Muscle layer of colon (tissue), 2 donors: ENCODE measurements around the gene SAMD8.
"Not testable (repeated sequence)": the region's sequence is repeated elsewhere in the genome, so short reads cannot be mapped to it uniquely, and the experiment has no call there.

Source experiments
- H3K27ac ChIP-seq: one replicate; pipeline ENCODE4 v1.7.0; 2013; ENCODE audit warnings: low read depth, mild to moderate bottlenecking, low read length, moderate library complexity
- H3K27me3 ChIP-seq, 2 donors: one replicate each; pipeline ENCODE4 v1.7.0; 2013; ENCODE audit warnings: low read length in 2 of 2, mild to moderate bottlenecking in 2 of 2; ENCODE audit not compliant: insufficient read depth in 2 of 2, control insufficient read depth in 1 of 2
- H3K36me3 ChIP-seq: one replicate; pipeline ENCODE4 v1.7.0; 2013; ENCODE audit warnings: mild to moderate bottlenecking, low read length; ENCODE audit not compliant: insufficient read depth
- H3K4me1 ChIP-seq: one replicate; pipeline ENCODE4 v1.7.0; 2013; ENCODE audit warnings: mild to moderate bottlenecking, low read length; ENCODE audit not compliant: insufficient read depth
- H3K4me3 ChIP-seq, 2 donors: one replicate each; pipeline ENCODE4 v1.7.0; 2013; ENCODE audit warnings: low read length in 2 of 2, low read depth in 1 of 2, mild to moderate bottlenecking in 1 of 2, moderate library complexity in 1 of 2
- H3K9ac ChIP-seq: one replicate; pipeline ENCODE4 v1.7.0; 2013; ENCODE audit warnings: low read length
- H3K9me3 ChIP-seq: one replicate; pipeline ENCODE4 v1.7.0; 2013; ENCODE audit warnings: mild to moderate bottlenecking, low read length
- donor health status: abdominal sarcoma.
- donor health status: Adenocarcinoma of cecum.

SAMD8 gene

DNA sequence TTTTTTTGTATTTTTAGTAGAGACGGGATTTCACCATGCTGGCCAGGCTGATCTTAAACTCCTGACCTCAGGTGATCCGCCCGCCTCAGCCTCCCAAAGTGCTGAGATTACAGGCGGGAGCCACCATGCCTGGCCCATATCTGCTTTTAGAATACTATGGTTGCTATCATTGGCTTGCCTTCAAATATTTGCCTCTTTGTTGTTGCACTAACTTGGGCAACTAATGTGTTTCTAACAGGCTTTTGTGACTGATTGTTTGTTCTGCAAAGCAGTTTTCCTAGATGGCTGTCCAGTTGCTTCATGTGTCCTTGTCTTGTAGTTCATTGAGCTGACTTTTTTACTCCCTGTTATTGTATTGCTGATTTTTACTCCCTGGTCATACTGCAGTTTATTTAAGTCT lies 108.8 kb downstream of the SAMD8 start:
- Histone ChIP-seq H3K4me3 (no peak overlapping the region), H3K27ac (no peak overlapping the region), H3K9me3 (no peaks in the 10 kb centered on the region), H3K4me1 (peaks cover 36% of the 10 kb centered on the region), H3K36me3 (peaks cover 68% of the 10 kb centered on the region), H3K27me3 (no peaks in the 10 kb centered on the region), H3K9ac (no peak overlapping the region)

DNA sequence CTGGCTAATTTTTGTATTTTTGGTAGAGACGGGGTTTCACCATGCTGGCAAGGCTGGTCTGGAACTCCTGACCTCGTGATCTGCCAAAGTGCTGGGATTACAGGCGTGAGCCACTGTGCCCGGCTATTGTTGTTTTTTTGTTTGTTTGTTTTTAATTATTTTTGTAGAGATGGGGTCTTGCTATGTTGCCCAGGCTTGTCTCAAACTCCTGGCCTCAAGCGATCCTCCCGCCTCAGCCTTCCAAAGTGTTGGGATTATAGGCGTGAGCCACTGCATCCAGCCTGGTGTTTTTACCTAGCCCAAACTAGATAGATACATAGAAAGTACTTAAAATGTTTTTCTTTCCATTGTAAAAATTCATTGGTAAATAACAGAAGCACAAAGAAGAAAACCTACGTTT lies 110.0 kb downstream of the SAMD8 start:
- H3K27ac ChIP-seq, H3K9ac ChIP-seq, H3K27me3 ChIP-seq, H3K4me3 ChIP-seq, H3K9me3 ChIP-seq: not testable (repeated sequence)
- H3K4me1 ChIP-seq: peaks cover 39% of the 10 kb centered on the region
- H3K36me3 ChIP-seq: peaks cover 58% of the 10 kb centered on the region

- peaks cover 58% of the 10 kb centered on the region for H3K36me3 ChIP-seq
- H3K9ac ChIP-seq: no peak overlapping the region
- no peak overlapping the region for H3K4me3 ChIP-seq
- no peak overlapping the region for H3K27ac ChIP-seq
- no peaks in the 10 kb centered on the region for H3K9me3 ChIP-seq
- no peaks in the 10 kb centered on the region for H3K27me3 ChIP-seq
- peaks cover 39% of the 10 kb centered on the region for H3K4me1 ChIP-seq
Observed at GRCh38 chr10:75223507-75223906, 112.1 kb downstream of the SAMD8 start.

GRCh38 chr10:75226095-75226494 lies 114.6 kb downstream of the SAMD8 start:
- H3K36me3 ChIP-seq: peaks cover 57% of the 10 kb centered on the region
- H3K9me3 ChIP-seq: no peaks in the 10 kb centered on the region
- no peak overlapping the region for H3K9ac ChIP-seq
- no peak overlapping the region for H3K4me3 ChIP-seq
- H3K4me1 ChIP-seq: peaks cover 52% of the 10 kb centered on the region
- peak overlapping the region; percentile 20 for H3K27ac ChIP-seq
- no peaks in the 10 kb centered on the region for H3K27me3 ChIP-seq

DNA sequence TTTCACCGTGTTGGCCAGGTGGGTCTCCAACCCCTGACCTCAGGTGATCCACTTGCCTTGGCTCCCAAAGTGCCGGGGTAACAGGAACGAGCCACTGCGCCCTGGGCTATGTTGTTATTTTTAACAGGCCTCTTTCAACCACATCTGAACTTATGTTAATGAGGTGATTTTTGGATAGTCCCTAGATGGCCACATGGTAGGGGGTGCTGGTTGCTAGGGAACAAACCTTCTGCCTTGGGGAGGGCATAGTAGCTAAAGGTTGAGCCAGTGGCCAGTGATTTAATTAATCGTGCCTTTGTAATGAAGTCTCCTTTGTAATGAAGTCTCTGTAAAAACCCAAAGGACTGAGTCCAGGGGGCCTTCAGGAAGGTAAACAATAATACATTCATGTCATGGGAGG lies 115.2 kb downstream of the SAMD8 start:
- Histone ChIP-seq H3K27me3 (no peaks in the 10 kb centered on the region), H3K4me3 (no peak overlapping the region), H3K36me3 (peaks cover 58% of the 10 kb centered on the region), H3K9me3 (no peaks in the 10 kb centered on the region), H3K9ac (no peak overlapping the region), H3K27ac (no peak overlapping the region), H3K4me1 (peaks cover 52% of the 10 kb centered on the region)

DNA sequence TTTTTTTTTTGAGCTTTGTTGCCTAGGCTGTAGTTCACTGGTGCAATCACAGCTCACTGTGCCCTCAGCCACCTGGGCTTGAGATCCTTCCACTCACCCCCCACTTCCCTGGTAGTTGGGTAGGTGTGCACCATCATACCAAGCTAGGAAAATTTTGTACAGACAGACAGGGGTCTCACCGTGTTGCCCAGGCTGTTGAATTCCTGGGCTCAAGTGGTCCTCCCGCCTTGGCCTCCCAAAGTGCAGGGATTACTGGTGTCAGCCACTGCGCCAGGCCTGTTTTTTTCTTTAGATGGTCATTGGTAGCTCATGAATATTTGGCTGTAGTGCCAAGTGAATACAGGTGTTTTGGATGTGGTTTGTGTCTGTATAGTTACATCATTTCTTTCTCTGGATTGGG lies 116.8 kb downstream of the SAMD8 start:
- peaks cover 50% of the 10 kb centered on the region for H3K36me3 ChIP-seq
- no peaks in the 10 kb centered on the region for H3K27me3 ChIP-seq
- no peak overlapping the region for H3K4me3 ChIP-seq
- no peaks in the 10 kb centered on the region for H3K9me3 ChIP-seq
- no peak overlapping the region for H3K9ac ChIP-seq
- H3K4me1 ChIP-seq: peaks cover 52% of the 10 kb centered on the region
- no peak overlapping the region for H3K27ac ChIP-seq

DNA sequence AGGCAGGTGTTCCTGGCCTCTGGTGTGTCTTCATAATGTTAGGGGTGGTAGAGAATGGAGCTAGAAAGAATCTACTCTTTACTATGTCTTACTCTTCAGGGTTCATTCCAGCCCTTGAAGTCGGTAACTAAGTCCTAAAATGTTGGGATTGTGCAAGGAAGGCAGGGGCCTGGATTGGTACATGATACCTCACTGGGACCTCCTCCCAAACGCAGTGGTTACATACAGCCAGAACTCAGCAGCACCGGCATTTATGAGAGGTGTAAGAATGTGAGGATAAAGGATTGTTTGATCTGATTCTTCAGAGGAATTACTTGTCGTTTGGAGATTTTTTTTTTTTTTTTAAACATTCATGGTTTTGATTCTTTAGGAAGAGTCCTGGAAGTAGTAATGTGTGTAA lies 117.4 kb downstream of the SAMD8 start:
- no peaks in the 10 kb centered on the region for H3K9me3 ChIP-seq
- no peak overlapping the region for H3K27ac ChIP-seq
- H3K27me3 ChIP-seq: no peaks in the 10 kb centered on the region
- no peak overlapping the region for H3K9ac ChIP-seq
- no peak overlapping the region for H3K4me3 ChIP-seq
- peaks cover 44% of the 10 kb centered on the region for H3K36me3 ChIP-seq
- peaks cover 48% of the 10 kb centered on the region for H3K4me1 ChIP-seq

GRCh38 chr10:75229971-75230370 lies 118.5 kb downstream of the SAMD8 start:
- no peak overlapping the region for H3K4me3 ChIP-seq
- no peaks in the 10 kb centered on the region for H3K27me3 ChIP-seq
- H3K9ac ChIP-seq: no peak overlapping the region
- peaks cover 37% of the 10 kb centered on the region for H3K4me1 ChIP-seq
- H3K9me3 ChIP-seq: no peaks in the 10 kb centered on the region
- no peak overlapping the region for H3K27ac ChIP-seq
- peaks cover 40% of the 10 kb centered on the region for H3K36me3 ChIP-seq

DNA sequence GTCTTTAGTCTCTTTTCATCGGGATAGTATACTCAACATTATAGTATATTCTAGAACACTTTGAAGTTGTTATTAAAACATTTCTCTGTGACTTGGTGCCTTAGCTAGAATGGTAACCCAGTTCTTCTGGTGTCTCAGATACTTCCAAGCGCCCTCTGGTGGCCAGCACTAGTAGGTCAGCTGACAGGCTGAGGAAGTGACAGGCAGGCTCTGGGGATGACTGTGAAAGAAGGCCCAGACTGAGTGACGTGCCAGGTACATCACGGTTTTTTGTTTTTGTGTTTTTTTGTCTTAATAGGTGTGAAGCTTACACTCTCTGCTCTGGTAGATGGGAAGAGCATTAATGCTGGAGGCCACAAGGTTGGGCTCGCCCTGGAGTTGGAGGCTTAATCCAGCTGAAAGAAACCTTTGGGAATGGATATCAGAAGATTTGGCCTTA lies 119.2 kb downstream of the SAMD8 start:
- Histone ChIP-seq H3K27me3 (no peaks in the 10 kb centered on the region), H3K9me3 (no peaks in the 10 kb centered on the region), H3K27ac (no peak overlapping the region), H3K4me1 (peaks cover 31% of the 10 kb centered on the region), H3K4me3 (no peak overlapping the region), H3K36me3 (peaks cover 40% of the 10 kb centered on the region), H3K9ac (no peak overlapping the region)
